HepG2 (cell line): Measurements from ENCODE around the gene ITCH. TPM values are rescaled to one million over a fixed set of nuclear protein-coding genes. Genes with fewer than 3 reads are reported as not detected.
"Not testable (repeated sequence)": the region's sequence is repeated elsewhere in the genome, so short reads cannot be mapped to it uniquely, and the experiment has no call there.

Experiments used
- ATAC-seq: fragments of 200-7000 bp; cut with Tn5 transposase; 3 replicates; pipeline ENCODE4 v1.9.1; 2020; ENCODE audit warnings: mild to moderate bottlenecking, moderate library complexity
- BruUV-seq: library from RNA; stranded (reverse); fragments of 400-500 nt; replicated peaks from 2 replicates; lab custom pipeline; 2021; lab: Mats Ljungman, UMichigan
- CTCF ChIA-PET: fragments of 300-600 bp; formaldehyde crosslinking; extraction: SDS; loops from one replicate; lab custom pipeline; 2021; ENCODE audit warnings: low total read pairs, inconsistent platforms, low intra/inter-chr PET ratio; lab: Yijun Ruan, JAX
- POLR2A ChIA-PET: fragments of 350-600 bp; sonication (Branson Sonifier 250); formaldehyde crosslinking; loops from one replicate; lab custom pipeline; 2020; ENCODE audit warnings: antibody characterized with exemption, inconsistent platforms; lab: Yijun Ruan, JAX
- DNase-seq: peaks from one replicate; pipeline ENCODE4 v3.0.0-alpha.2; 2015; ENCODE audit warnings: low spot score
- FAIRE-seq: peaks from 3 replicates; lab custom pipeline; 2011; peaks lifted over from hg19 to GRCh38; lab: Jason Lieb, UNC
- H2AFZ ChIP-seq: one replicate; pipeline ENCODE4 v1.6.1; 2011; ENCODE audit warnings: low read length, inconsistent platforms
- H3K27ac ChIP-seq: fragments of 300-600 bp; 3 replicates; pipeline ENCODE4 v1.8.0; 2011; ENCODE audit warnings: mixed run types, mild to moderate bottlenecking, mixed read lengths, low read length, inconsistent platforms; ENCODE audit not compliant: insufficient read depth; ENCODE audit errors: extremely low read length
- H3K27me3 ChIP-seq, 2 experiments: fragments of 200-600 bp in 1 of 2; 2 replicates in 1 of 2; 3 replicates in 1 of 2; pipeline versions ENCODE4 v1.6.0 to v1.8.0; 2011; ENCODE audit warnings: low read length in 2 of 2, mild to moderate bottlenecking in 2 of 2, moderate library complexity in 2 of 2, inconsistent platforms in 1 of 2; ENCODE audit not compliant: insufficient read depth in 2 of 2, control insufficient read depth in 1 of 2
- H3K36me3 ChIP-seq, 2 experiments: fragments of 200-600 bp in 1 of 2; replicated peaks in 1 of 2; 2 replicates in 1 of 2; 3 replicates in 1 of 2; pipeline versions ENCODE4 v1.5.1 to v1.8.0; 2011; ENCODE audit warnings: low read length in 2 of 2, inconsistent platforms in 1 of 2; ENCODE audit not compliant: insufficient read depth in 2 of 2, control insufficient read depth in 1 of 2
- H3K4me1 ChIP-seq: 2 replicates; pipeline ENCODE4 v1.5.1; 2012; ENCODE audit warnings: low read length, inconsistent platforms; ENCODE audit not compliant: insufficient read depth
- H3K4me2 ChIP-seq: 2 replicates; pipeline ENCODE4 v1.6.0; 2011; ENCODE audit warnings: low read depth, low read length, inconsistent platforms
- H3K4me3 ChIP-seq, 3 experiments: fragments of 200-600 bp in 1 of 3; sonication (generic), shearing (Covaris generic) in 1 of 3; replicated peaks in 1 of 3; 2 replicates each; pipeline ENCODE4 v1.5.1; 2011 to 2016; ENCODE audit warnings: low read length in 3 of 3, inconsistent platforms in 2 of 3, low read depth in 2 of 3, mild to moderate bottlenecking in 2 of 3, control low read depth in 1 of 3, mixed read lengths in 1 of 3; ENCODE audit not compliant: insufficient read depth in 1 of 3
- H3K79me2 ChIP-seq: one replicate; pipeline ENCODE4 v1.6.1; 2011; ENCODE audit warnings: low read length, inconsistent platforms; ENCODE audit not compliant: insufficient read depth
- H3K9ac ChIP-seq: 2 replicates; pipeline ENCODE4 v1.6.0; 2011; ENCODE audit warnings: mild to moderate bottlenecking, low read depth, low read length, inconsistent platforms; ENCODE audit not compliant: insufficient read depth
- H3K9me3 ChIP-seq: 2 replicates; pipeline ENCODE4 v1.5.1; 2012; ENCODE audit warnings: mild to moderate bottlenecking, low read length
- H4K20me1 ChIP-seq: 2 replicates; pipeline ENCODE4 v1.6.0; 2011; ENCODE audit warnings: inconsistent platforms, mild to moderate bottlenecking, low read length, moderate library complexity; ENCODE audit not compliant: insufficient read depth
- ATF7 ChIP-seq, 2 experiments: fragments of 450-650 bp in 1 of 2; sonication (generic) in 1 of 2; formaldehyde crosslinking in 1 of 2; IDR thresholded peaks; 2 replicates each; pipeline versions ENCODE4 v1.4.0 to v1.6.1; 2016 to 2020; ENCODE audit warnings: antibody characterized with exemption in 1 of 2, mild to moderate bottlenecking in 1 of 2, missing genetic modification reagents in 1 of 2
- RBM22 ChIP-seq: fragments of 200-400 bp; formaldehyde crosslinking; optimal IDR thresholded peaks from 2 replicates; pipeline ENCODE3; 2017; ENCODE audit warnings: mild to moderate bottlenecking, low read length, moderate library complexity
- RFXANK ChIP-seq: IDR thresholded peaks from 2 replicates; pipeline ENCODE4 v1.6.1; 2016
- ZNF121 ChIP-seq: sonication (generic); formaldehyde crosslinking; IDR thresholded peaks from 2 replicates; pipeline ENCODE4 v1.5.0; 2020; ENCODE audit warnings: mild to moderate bottlenecking, missing genetic modification reagents
- WGBS: methylation state at CpG from one replicate; pipeline ENCODE4 v1.1.6; 2017; ENCODE audit warnings: low lambda C conversion rate; 5-methylcytosine and 5-hydroxymethylcytosine counted together
- in situ Hi-C: cut with HindIII; loops from 2 replicates; pipeline ENCODE4 v1.10.0; 2017; ENCODE audit warnings: low pct_unique_long_range_greater_than_20kb; ENCODE audit not compliant: extremely low pct_ligation_motif_present
- intact Hi-C: fragments of 100-400 bp; cut with micrococcal nuclease; formaldehyde crosslinking; loops from one replicate; pipeline ENCODE4 v1.10.0; 2022; ENCODE audit not compliant: unreplicated experiment
- polyA plus RNA-seq, 8 experiments: library from polyadenylated mRNA; depleted of rRNA in 3 of 8; stranded (reverse) in 7 of 8; unstranded in 1 of 8; fragments of >200 nt; fragmentation: Illumina TruSeq in 4 of 8; extraction: Trizol in 4 of 8; gene quantifications; 2 replicates each; pipeline versions ENCODE4 v1.2.1 to v1.2.3, GENCODE V29; 2011 to 2016; ENCODE audit warnings: low read depth in 4 of 8, missing spikeins in 1 of 8, mixed read lengths in 1 of 8; ENCODE audit not compliant: insufficient read depth in 1 of 8
- total RNA-seq, 5 experiments: library from RNA; depleted of rRNA; stranded (reverse); fragments of >200 nt; fragmentation: Illumina TruSeq; extraction: Trizol; gene quantifications; 2 replicates each; pipeline ENCODE4 v1.2.3, GENCODE V29; 2016; ENCODE audit warnings: low read depth in 1 of 5

ITCH gene
- total and polyA plus RNA-seq, 2 of the 13 experiments (the other 11 are each of a cell fraction or from before 2014, with no cell fraction given) = 20.5 to 112 TPM

- H3K9ac ChIP-seq; H3K4me1 ChIP-seq; H3K9me3 ChIP-seq; ATAC-seq; FAIRE-seq; H2AFZ ChIP-seq; in situ Hi-C loops; H3K4me3 ChIP-seq; POLR2A ChIA-PET; intact Hi-C loops; DNase-seq; BruUV-seq; H3K4me2 ChIP-seq; H3K27me3 ChIP-seq; H4K20me1 ChIP-seq; H3K79me2 ChIP-seq; H3K27ac ChIP-seq; TF ChIP-seq ATF7 (CRISPR knock-in tag; IDR thresholded peaks at IDR 0.05): not testable (repeated sequence)
- WGBS = 96% methylated on average over 3 of the region's 3 CpGs
- TF ChIP-seq ZNF121 = peak; percentile 81
- TF ChIP-seq ATF7 (IDR thresholded peaks at IDR 0.05) = peak; percentile 62
- peaks cover 35 to 91% of the 10 kb centered on the region in 2 experiments for H3K36me3 ChIP-seq
- CTCF ChIA-PET = interaction anchor here (1.6 kb wide), 1 partner anchor 129 kb away, joined by 3 read pairs; no protein-coding TSS in a partner anchor
Measured at GRCh38 chr20:34441423-34441822, 78.3 kb downstream of the ITCH start.

GRCh38 chr20:34443546-34443945 is 80.5 kb downstream of the ITCH start:
- ChIA-PET POLR2A (no interaction called here), CTCF (no interaction called here)
- H3K36me3 ChIP-seq = peaks cover 38 to 92% of the 10 kb centered on the region in 2 experiments
- no peaks in the 10 kb centered on the region for H4K20me1 ChIP-seq
- intact Hi-C loops (no loop called here), in situ Hi-C loops (no loop called here)
- H2AFZ ChIP-seq = no peak overlapping the region
- no TSS peak for BruUV-seq
- H3K27ac ChIP-seq = no peak overlapping the region
- H3K4me3 ChIP-seq = no peak overlapping the region
- H3K9me3 ChIP-seq = no peaks in the 10 kb centered on the region
- no peak overlapping the region for H3K9ac ChIP-seq
- ATAC-seq = no peak
- H3K4me2 ChIP-seq = no peak overlapping the region
- H3K27me3 ChIP-seq = no peaks in the 10 kb centered on the region
- H3K4me1 ChIP-seq = no peaks in the 10 kb centered on the region
- no peaks in the 10 kb centered on the region for H3K79me2 ChIP-seq
- FAIRE-seq = no peak
- no peak for DNase-seq
- TF ChIP-seq RFXANK (CRISPR knock-in tag) (no peak), RBM22 (peak; percentile 50), ZNF121 (peak; percentile 80)
- 98% methylated on average over 3 of the region's 3 CpGs for WGBS
